ENCODE data around the gene ERICH2.

The ERICH2 gene

DNA sequence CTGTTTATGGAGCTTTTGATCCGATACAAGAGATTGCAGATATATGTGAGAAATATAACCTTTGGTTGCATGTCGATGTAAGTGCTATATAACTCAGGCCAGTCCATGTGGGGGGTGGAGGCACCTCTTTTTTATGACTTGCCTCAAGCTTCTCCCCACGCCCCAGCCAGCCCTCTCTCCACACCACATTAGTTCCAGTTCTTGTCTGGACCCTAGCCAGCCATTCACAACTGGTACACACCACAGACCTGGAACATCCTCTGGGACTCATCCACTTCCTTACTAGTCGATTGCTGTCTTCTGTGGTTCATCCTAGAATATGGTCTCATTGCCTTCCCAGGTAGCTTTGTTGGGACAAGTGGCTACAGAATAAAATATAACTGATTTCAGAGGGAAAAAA lies 77.5 kb downstream of the ERICH2 start:
- no peaks in the 10 kb centered on the region for H3K4me1 ChIP-seq (ENCODE audit: control insufficient read depth, insufficient read depth, low read length)
- peaks cover 10 to 17% of the 10 kb centered on the region in 2 experiments; a peak in 2 of 3 replicates for H3K36me3 ChIP-seq (ENCODE audit: control insufficient read depth in 2 of 2, insufficient read depth in 1 of 2, low read length in 2 of 2)
- no peak for TF ChIP-seq ZEB2 (tag by site-specific recombination; IDR thresholded peaks at IDR 0.05)
- TF ChIP-seq MYNN (tag by site-specific recombination; IDR thresholded peaks at IDR 0.05; ENCODE audit: borderline replicate concordance), result no peak
- TF ChIP-seq KLF1 (tag by site-specific recombination; IDR thresholded peaks at IDR 0.05), result no peak
- no peak for TF ChIP-seq ZNF777 (tag by site-specific recombination; IDR thresholded peaks at IDR 0.05; ENCODE audit: borderline replicate concordance)
- no peak for TF ChIP-seq ZFP37 (tag by site-specific recombination; IDR thresholded peaks at IDR 0.05)
- no peak for TF ChIP-seq ZSCAN5A (tag by site-specific recombination; IDR thresholded peaks at IDR 0.05)
- TF ChIP-seq RBAK (tag by site-specific recombination; IDR thresholded peaks at IDR 0.05), result no peak
- TF ChIP-seq ZBTB8A (tag by site-specific recombination; IDR thresholded peaks at IDR 0.05), result no peak
- no peak for TF ChIP-seq FEZF1 (tag by site-specific recombination; IDR thresholded peaks at IDR 0.05)
- ChIA-PET CTCF (interaction anchor here (1.8 to 4.8 kb wide), 3 partner anchors 13 to 81 kb away, joined by 4 to 23 read pairs (median 16); partner anchors contain the start of gene GORASP2), POLR2A (no interaction called here)
- no peaks in the 10 kb centered on the region for H3K9me3 ChIP-seq (ENCODE audit: control insufficient read depth, insufficient read depth, low read depth, low read length)
- H3K4me3 ChIP-seq (ENCODE audit: low read depth, low read length), result no peak overlapping the region
- no peak overlapping the region for H3K27ac ChIP-seq (ENCODE audit: extremely low read depth, low read depth, low read length)

Data from HEK293 (cell line).